Measurements from ENCODE around the gene GTF3C2.
A peak's percentile ranks its signal among the peaks of the same experiment; 100 is the strongest.

Gene GTF3C2

GRCh38 chr2:27356056-27356381 lies 545 bp downstream of the GTF3C2 start:
- peak overlapping the region; percentile 99 for H3K4me3 ChIP-seq (ENCODE audit: low read depth, low read length)
- ChIA-PET POLR2A (interaction anchor here (0.5 to 2.1 kb wide), 16 partner anchors 11 to 308 kb away, joined by 3 to 22 read pairs (median 5); partner anchors contain the start of genes AGBL5, EIF2B4, MPV17 and NRBP1), CTCF (no interaction called here)
- no peaks in the 10 kb centered on the region for H3K9me3 ChIP-seq (ENCODE audit: control insufficient read depth, insufficient read depth, low read depth, low read length)
- peak overlapping the region; percentile 98 for H3K27ac ChIP-seq (ENCODE audit: extremely low read depth, low read depth, low read length)
- H3K36me3 ChIP-seq (ENCODE audit: control insufficient read depth in 2 of 2, insufficient read depth in 1 of 2, low read length in 2 of 2): peaks cover 0 to 7% of the 10 kb centered on the region in 2 experiments; a peak in 2 of 3 replicates
- peaks cover 6% of the 10 kb centered on the region for H3K4me1 ChIP-seq (ENCODE audit: control insufficient read depth, insufficient read depth, low read length)
- TF ChIP-seq ZNF121 (tag by site-specific recombination; IDR thresholded peaks at IDR 0.05) (no peak), ZBTB48 (tag by site-specific recombination; IDR thresholded peaks at IDR 0.05) (peak; percentile 65; the same call in 1 of the 2 replicates), ZNF777 (tag by site-specific recombination; IDR thresholded peaks at IDR 0.05; ENCODE audit: borderline replicate concordance) (0 out of 2 replicates have a peak, but pooled peaks have one; percentile 46)

- TF ChIP-seq KLF9 (tag by site-specific recombination; IDR thresholded peaks at IDR 0.05; ENCODE audit: low read depth): no peak
- TF ChIP-seq ZNF843 (tag by site-specific recombination; IDR thresholded peaks at IDR 0.05): no peak
- no peak for TF ChIP-seq ZNF121 (tag by site-specific recombination; IDR thresholded peaks at IDR 0.05)
- TF ChIP-seq FEZF1 (tag by site-specific recombination; IDR thresholded peaks at IDR 0.05): no peak
- TF ChIP-seq ZNF404 (tag by site-specific recombination; IDR thresholded peaks at IDR 0.05): no peak
- TF ChIP-seq ZNF202 (tag by site-specific recombination; IDR thresholded peaks at IDR 0.05; ENCODE audit: borderline replicate concordance): no peak
- TF ChIP-seq ZNF174 (tag by site-specific recombination; IDR thresholded peaks at IDR 0.05): no peak
- no peak for TF ChIP-seq ZNF701 (tag by site-specific recombination; IDR thresholded peaks at IDR 0.05)
- TF ChIP-seq ZNF510 (tag by site-specific recombination; IDR thresholded peaks at IDR 0.05; ENCODE audit: insufficient replicate concordance): no peak
- no peak for TF ChIP-seq MEIS1 (CRISPR knock-in tag; IDR thresholded peaks at IDR 0.05; ENCODE audit: borderline replicate concordance)
- CTCF ChIA-PET: interaction anchor here (0.7 to 1.0 kb wide), 3 partner anchors 34 to 106 kb away, joined by 3 to 5 read pairs (median 4); no protein-coding TSS in a partner anchor
- POLR2A ChIA-PET: interaction anchor here (1.4 kb wide), 2 partner anchors 11 to 27 kb away, joined by 4 to 9 read pairs; partner anchors contain the start of gene ZNF513
- peaks cover 0 to 7% of the 10 kb centered on the region in 2 experiments; a peak in 2 of 3 replicates for H3K36me3 ChIP-seq (ENCODE audit: control insufficient read depth in 2 of 2, insufficient read depth in 1 of 2, low read length in 2 of 2)
- H3K9me3 ChIP-seq (ENCODE audit: control insufficient read depth, insufficient read depth, low read depth, low read length): no peaks in the 10 kb centered on the region
- H3K27ac ChIP-seq (ENCODE audit: extremely low read depth, low read depth, low read length): peak overlapping the region; percentile 20; the same call in 1 of the 2 replicates
- no peak overlapping the region for H3K4me3 ChIP-seq (ENCODE audit: low read depth, low read length)
- H3K4me1 ChIP-seq (ENCODE audit: control insufficient read depth, insufficient read depth, low read length): peaks cover 6% of the 10 kb centered on the region
These were observed 2.0 kb downstream of the GTF3C2 start for GRCh38 chr2:27354597-27354927.

- CTCF ChIA-PET: interaction anchor here (0.7 to 1.4 kb wide), 4 partner anchors 34 to 105 kb away, joined by 3 to 5 read pairs (median 4); no protein-coding TSS in a partner anchor
- Histone ChIP-seq H3K4me3 (ENCODE audit: low read depth, low read length) (no peak overlapping the region), H3K4me1 (ENCODE audit: control insufficient read depth, insufficient read depth, low read length) (peaks cover 6% of the 10 kb centered on the region), H3K36me3 (ENCODE audit: control insufficient read depth in 2 of 2, insufficient read depth in 1 of 2, low read length in 2 of 2) (peaks cover 0 to 7% of the 10 kb centered on the region in 2 experiments; a peak in 2 of 3 replicates), H3K27ac (ENCODE audit: extremely low read depth, low read depth, low read length) (peak overlapping the region; percentile 20), H3K9me3 (ENCODE audit: control insufficient read depth, insufficient read depth, low read depth, low read length) (no peaks in the 10 kb centered on the region)
- POLR2A ChIA-PET: interaction anchor here (0.7 to 1.4 kb wide), 4 partner anchors 12 to 109 kb away, joined by 3 to 9 read pairs (median 4); partner anchors contain the start of gene ZNF513
- TF ChIP-seq SCRT2 (tag by site-specific recombination; IDR thresholded peaks at IDR 0.05): peak; percentile 77; the same call in 1 of the 2 replicates
- peak; percentile 83 for TF ChIP-seq KLF1 (tag by site-specific recombination; IDR thresholded peaks at IDR 0.05)
- peak; percentile 79; the same call in 1 of the 2 replicates for TF ChIP-seq ZNF362 (tag by site-specific recombination; IDR thresholded peaks at IDR 0.05)
- TF ChIP-seq ZEB2 (tag by site-specific recombination; IDR thresholded peaks at IDR 0.05): 0 out of 2 replicates have a peak, but pooled peaks have one; percentile 24
- no peak for TF ChIP-seq PRDM2 (tag by site-specific recombination; IDR thresholded peaks at IDR 0.05; ENCODE audit: borderline replicate concordance)
- TF ChIP-seq SCRT1 (tag by site-specific recombination; IDR thresholded peaks at IDR 0.05; ENCODE audit: borderline replicate concordance): 0 out of 2 replicates have a peak, but pooled peaks have one; percentile 40
- TF ChIP-seq OVOL3 (tag by site-specific recombination; IDR thresholded peaks at IDR 0.05): no peak
- TF ChIP-seq ZXDB (tag by site-specific recombination; IDR thresholded peaks at IDR 0.05): 0 out of 2 replicates have a peak, but pooled peaks have one; percentile 32
- 0 out of 2 replicates have a peak, but pooled peaks have one; percentile 8 for TF ChIP-seq ZNF335 (tag by site-specific recombination; conservative IDR thresholded peaks at IDR 0.05)
- TF ChIP-seq ZNF600 (tag by site-specific recombination; IDR thresholded peaks at IDR 0.05): 0 out of 2 replicates have a peak, but pooled peaks have one; percentile 17
- TF ChIP-seq ZBTB17 (tag by site-specific recombination; IDR thresholded peaks at IDR 0.05): peak; percentile 91
- no peak for TF ChIP-seq OSR2 (tag by site-specific recombination; IDR thresholded peaks at IDR 0.05)
These were observed 2.6 kb downstream of the GTF3C2 start for GRCh38 chr2:27353762-27354596.
